HG02852 (cell line): ENCODE results near the gene TNS1.

Experiments
- ATAC-seq: cut with Tn5 transposase; IDR thresholded peaks from one replicate; pipeline ENCODE4 v1.9.1; 2021; ENCODE audit warnings: mild to moderate bottlenecking, moderate library complexity; ENCODE audit not compliant: unreplicated experiment

The TNS1 gene

GRCh38 chr2:217945530-217945929 lies 57.3 kb downstream of the TNS1 start:
- ATAC-seq = no peak

GRCh38 chr2:217944923-217945322 lies 57.9 kb downstream of the TNS1 start:
- ATAC-seq = no peak

DNA sequence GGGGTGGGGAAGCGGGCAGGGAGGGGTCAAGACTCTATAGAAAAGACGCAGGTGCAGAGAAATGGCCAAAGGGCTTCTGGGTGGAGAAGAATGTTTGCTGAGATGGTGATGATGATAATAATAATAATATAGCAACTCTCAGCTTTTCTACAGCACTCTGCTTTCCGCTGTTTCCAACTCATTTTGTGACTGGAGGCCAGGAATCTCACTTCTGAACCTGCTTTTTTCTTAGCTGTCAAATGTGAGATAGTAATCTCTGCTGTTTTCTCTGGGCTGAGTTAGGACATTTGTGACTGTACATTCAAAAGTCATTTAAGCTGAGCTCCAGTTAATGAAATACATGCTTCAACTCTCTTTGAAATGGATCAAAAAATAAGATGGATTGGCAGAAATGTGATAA lies 58.4 kb downstream of the TNS1 start:
- ATAC-seq = no peak

DNA sequence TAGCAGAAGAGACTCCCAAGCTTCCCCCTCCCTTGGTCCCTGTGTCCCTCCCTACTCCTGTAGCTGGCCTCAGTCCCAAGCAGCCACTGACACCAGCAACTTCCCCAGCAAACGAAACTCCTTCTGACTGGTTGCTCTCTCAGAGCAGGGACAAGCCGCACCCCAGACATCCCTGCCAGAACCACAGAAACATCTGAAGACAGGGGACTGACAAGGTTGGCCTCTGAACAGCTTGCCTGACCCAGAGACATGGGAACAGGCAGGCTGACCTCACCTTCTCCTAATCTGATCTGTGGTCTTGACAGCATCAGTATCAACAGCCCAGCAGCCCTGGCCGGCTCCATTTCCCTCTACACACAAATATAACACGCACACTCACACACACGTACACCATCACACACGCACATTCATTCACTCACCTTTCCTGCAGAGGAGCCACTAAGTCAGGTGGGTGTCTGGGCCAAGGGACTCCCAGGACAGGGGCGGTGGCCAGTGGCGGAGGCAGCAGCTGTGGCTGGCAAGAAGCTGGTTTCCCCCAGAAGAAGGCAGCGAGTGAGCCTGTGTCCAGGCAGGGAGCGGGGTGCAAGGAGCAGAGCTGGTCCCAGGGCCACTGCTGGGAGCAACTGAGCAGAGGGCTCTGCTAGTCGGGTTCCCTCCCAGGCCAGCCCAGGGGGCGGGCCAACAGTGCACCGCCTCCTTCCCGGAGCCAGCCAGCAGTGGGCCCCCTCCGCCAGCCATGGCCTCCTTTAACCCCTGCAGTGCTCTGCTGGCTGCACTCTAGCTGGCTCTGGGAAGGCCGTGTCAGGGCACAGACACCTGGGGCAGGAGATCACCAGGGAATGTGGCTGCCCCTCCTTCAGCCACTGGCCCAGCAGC lies 59.1 kb downstream of the TNS1 start:
- ATAC-seq = no peak

DNA sequence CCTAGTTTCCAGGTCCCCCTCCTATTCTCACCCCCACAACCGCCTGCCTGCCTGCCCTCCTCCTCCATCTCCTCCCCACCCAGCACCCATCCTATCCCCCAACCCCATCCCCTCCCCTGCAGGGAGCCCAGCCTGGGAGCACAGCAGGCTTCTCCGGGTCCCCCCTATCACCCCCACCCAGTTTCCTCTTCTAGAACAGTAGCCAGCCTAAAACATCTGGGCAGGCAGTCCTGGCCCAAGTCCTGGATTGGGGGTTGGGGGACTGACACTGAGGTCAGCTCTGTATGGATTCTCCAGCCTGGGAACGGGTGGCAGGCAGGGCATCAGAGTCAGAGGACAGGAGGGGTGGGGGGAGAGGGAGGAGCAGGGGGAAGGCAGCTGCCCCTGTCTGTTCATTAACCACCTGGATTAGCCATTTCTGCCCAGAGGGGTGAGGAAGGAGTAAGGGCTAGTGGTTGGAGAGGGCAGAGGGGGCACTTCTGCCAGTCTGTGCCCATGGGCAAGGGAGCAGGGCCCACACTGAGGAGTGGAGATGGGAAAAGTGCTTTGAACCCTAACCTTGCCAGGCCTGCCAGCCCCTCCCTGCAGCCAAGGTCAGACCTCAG lies 60.0 kb downstream of the TNS1 start:
- no peak for ATAC-seq

GRCh38 chr2:217941886-217942728 lies 60.7 kb downstream of the TNS1 start:
- no peak for ATAC-seq

DNA sequence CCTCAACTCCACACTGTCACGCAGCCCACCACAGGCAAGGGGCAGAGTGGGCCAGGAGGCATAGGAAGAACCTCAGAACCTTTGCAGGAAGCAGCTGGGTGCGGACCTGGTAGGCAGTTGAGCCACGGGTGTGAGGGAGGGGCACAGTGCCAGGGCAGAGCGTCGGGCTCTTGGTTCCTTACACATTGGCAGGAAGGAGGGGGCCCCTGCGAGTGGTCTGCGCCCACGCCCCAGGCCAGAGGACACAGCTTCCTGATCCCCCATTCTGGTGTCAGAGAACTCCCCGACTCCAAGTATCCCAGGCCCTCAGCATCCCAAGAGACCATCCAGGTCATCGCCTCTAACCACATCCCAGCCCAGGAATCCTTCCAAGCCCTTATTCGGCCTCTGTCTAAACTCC lies 61.5 kb downstream of the TNS1 start:
- no peak for ATAC-seq

GRCh38 chr2:217940261-217941220 lies 62.3 kb downstream of the TNS1 start:
- ATAC-seq = no peak

DNA sequence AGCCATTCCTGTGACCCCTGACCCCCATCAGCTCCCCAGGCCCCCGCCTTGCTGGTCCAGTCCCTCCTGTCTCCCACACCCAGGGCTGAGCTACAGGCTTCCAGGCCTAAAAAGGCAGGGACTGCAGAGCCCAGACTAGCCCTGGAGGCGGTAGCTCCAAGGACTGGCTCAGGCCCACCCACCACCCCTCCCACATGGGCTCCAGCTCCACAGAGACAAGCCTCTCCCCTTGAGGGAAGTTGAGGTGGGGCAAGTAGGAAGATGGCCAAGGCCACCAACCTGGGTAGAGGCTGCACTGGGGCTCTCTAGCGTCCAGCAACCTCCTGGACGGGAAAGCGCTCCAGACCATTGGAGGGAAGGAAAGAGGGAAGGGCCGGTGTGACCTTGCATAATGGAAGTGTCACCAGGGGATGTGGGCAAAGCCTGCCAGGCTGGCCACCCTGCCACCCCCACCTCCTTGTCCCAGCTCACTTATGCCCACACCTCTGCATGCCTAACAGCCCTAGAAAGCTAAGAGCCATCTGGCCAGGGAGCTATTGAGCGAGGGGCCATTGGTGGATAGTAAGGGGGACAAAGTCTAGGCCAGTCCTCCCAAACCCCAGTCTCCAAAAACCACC lies 63.1 kb downstream of the TNS1 start:
- no peak for ATAC-seq

DNA sequence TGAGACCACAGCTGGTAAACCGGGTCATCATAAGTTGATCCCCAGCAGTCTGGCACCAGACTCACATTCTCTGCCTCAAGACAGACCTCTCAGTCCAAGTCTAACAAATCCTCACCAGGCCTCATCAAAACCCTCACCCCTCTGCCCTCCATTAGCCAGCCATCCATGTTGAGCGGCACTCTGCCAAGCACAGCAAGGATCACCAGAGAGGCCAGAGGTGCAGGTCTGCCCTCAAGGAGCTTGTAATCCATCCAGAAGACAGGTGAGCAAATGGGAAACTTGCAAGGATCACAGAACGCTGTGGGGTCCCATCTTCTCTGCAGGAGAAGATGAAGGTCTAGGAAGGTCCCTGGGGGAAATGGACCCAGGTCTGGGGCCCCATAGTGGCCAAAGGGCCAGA lies 63.6 kb downstream of the TNS1 start:
- no peak for ATAC-seq

DNA sequence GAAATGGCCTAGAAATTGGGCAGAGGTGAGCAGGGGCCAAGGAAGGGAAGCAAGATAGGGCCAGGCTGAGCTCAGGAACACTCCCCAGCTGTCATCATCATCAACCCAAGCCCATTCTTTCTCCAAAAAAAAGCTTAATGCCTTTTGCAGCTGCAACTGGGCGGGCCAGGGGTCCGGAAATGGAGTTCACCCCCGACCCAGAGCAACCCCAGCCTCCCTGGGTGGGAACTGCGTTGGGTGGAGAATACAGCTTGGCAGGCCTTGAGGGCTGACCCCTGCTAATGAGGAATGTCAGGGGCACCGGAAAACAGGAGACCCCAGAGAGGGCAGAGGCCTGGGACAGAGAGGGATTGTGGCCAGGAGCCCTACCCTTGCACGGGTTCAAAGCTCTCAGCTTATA lies 64.8 kb downstream of the TNS1 start:
- no peak for ATAC-seq

- no peak for ATAC-seq
Measured at GRCh38 chr2:217937446-217937845, 65.3 kb downstream of the TNS1 start.

DNA sequence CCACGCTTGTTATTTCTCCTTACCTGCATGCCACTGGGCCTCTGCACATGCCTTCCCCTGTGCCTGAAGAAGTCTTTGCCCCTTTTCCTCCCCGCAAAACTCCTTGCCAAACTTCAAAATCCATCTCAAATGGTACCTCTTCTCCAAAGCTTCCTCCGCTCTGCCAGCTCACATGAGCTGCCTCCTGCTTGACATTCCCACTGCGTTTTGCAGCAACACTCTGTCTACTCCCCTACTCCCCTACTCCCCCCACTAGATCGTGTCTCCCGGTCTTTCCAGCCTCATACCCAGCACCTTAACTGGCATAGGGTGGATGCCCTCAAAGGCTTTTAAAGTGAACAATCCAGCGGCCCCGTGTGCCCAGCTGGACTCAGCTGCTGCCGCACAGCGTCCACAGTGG lies 65.8 kb downstream of the TNS1 start:
- no peak for ATAC-seq

DNA sequence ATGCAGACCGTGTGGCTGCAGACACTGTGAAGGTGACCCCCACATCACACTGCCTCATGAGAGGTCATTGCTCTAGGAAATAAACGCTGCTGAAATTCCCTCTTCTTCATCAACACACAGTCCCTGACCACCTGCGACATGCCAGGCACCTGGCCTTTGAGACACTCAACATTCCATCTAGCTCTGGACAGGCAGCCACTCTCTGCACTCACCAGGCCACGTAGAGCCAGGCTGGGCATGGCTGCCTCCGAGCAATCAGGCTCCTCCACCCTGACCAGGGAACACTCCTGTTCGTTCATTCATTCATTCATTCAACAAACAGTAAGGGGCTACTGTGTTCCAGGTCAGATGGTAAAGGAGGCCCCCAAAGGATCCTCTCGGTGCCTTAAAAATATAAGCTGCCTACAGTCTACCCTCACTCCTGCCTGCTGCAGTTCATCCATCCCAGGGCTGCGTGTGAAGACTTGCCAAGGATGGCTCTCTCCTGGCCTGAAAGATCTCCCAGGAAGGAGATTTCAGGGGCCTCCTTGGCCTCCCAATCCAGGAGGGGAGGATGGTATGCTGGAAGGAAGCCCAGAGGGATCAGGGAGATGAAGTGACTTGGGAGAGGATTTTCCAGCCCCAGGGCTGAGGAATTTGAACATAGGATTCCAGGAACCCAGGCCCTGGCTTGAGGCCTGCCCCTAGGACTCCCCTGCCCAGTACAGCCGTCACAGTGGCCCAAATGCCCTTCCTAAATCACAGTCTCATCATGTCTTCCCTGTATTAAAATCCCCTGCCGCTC lies 66.7 kb downstream of the TNS1 start:
- ATAC-seq = no peak

- no peak for ATAC-seq
Measured at GRCh38 chr2:217935235-217935879, 67.4 kb downstream of the TNS1 start.

DNA sequence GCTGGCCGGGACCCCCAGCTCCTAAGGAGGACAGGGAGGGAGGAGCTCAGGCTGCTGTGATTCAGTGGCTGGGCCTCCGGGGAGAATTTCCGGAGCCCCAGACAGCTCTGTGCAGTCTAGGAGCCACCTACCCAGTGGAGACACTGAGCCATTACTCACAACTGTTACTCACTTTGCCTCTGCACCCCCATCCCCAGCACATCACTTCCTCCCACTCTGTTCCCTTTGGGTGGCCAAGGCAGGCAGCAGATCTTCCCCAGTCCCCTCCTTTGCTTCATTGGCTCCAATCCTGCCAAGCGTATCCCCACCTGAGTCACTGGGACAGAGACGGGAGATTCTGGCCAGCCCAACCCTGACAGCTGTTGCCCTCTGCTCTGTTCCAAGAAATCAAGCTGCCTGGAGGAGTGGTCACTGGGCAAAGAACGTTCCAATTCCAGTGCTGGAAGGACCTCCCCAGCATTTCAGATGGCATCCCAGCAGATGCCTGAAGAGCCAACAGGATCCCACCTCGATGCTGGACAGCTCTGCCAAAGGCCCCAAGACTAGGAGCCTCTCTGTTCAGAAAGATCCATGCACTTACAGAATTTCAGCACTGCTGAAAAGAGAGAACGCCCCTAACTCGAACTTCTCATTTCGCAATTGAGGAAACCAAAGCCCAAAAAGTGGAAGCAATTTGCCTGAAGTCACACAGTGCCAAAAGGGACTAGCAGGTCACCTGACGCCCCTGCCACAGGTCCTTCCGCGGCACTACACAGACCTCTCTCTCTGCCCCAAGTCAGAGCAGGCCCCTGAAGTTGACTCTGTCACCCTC lies 68.3 kb downstream of the TNS1 start:
- no peak for ATAC-seq

DNA sequence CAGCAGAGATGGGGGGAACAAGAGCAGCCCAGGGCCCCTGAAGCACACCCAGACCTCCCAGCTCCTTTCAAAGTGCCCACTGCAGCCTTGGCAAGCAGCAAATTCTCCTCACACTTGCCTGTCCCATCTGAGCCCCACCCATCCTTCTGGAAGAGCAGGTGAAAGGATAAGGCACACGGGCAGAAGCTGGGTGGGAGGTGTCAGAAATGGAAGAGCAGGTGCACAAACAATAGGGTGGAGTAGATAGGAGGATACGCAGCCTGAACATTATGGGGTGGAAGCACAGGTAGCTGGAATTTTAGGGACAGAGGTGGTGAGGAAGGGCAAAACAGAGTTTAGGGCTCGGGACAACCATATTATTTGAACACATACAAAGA lies 69.2 kb downstream of the TNS1 start:
- no peak for ATAC-seq
